Subcutaneous adipose tissue (tissue), 4 donors: Measurements from ENCODE around the gene LRMDA. TPM values are rescaled to one million over a fixed set of nuclear protein-coding genes. Genes with fewer than 3 reads are reported as not detected.

ENCODE experiments used
- CTCF ChIP-seq: fragments of 450-650 bp; IDR thresholded peaks from one replicate; pipeline ENCODE4 v1.5.1; 2016; ENCODE audit warnings: low read depth, mild to moderate bottlenecking, control low read depth, antibody characterized with exemption, moderate library complexity
- total RNA-seq, 4 donors: library from RNA; depleted of rRNA; stranded (reverse); fragments of >200 nt; gene quantifications; one replicate each; pipeline ENCODE4 v1.1.0, GENCODE V29; 2016

The LRMDA gene
- total RNA-seq, 4 donors from 2014 or later: 17.4 to 92.1 (median 22.8) TPM

GRCh38 chr10:75444781-75445386 is 13.5 kb downstream of the LRMDA start:
- no peak for TF ChIP-seq CTCF

DNA sequence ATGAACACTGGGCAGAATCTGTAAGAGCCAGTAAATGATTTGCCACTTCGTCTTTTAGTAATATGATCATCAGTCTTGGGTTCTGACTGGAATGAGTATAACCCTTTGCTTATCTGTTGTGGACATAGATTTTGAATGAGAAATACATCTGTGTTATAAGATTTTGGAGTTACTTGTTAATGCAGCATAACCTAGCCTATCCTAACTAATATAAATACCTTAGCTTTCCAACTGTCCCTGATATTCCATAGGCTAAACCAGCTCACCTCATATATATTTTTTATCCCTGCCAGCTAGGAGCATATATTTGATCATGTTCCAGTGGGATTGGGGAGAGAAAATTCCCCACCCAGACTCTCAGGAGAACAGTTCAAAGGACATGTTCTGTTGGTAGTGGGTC is 15.1 kb downstream of the LRMDA start:
- TF ChIP-seq CTCF: no peak

DNA sequence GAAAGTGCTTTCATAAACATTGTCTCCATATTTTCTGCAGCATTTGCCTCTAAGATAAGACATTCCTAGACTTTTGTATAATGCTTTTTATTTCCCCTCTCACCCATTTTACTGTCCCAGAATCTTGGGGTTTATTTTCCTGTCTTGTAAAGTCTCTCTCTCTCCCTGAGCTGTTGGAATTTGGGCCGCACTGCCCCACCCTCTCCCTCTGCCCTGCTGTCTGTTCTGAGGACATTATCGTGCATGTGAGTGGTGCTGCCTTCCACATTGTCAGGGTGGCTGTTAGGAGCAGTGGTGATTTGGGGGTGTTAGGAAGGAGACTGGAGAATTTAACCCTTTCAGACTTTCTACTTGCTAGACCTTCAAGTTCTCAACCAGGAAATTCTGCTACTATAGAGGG is 16.7 kb downstream of the LRMDA start:
- TF ChIP-seq CTCF: no peak

DNA sequence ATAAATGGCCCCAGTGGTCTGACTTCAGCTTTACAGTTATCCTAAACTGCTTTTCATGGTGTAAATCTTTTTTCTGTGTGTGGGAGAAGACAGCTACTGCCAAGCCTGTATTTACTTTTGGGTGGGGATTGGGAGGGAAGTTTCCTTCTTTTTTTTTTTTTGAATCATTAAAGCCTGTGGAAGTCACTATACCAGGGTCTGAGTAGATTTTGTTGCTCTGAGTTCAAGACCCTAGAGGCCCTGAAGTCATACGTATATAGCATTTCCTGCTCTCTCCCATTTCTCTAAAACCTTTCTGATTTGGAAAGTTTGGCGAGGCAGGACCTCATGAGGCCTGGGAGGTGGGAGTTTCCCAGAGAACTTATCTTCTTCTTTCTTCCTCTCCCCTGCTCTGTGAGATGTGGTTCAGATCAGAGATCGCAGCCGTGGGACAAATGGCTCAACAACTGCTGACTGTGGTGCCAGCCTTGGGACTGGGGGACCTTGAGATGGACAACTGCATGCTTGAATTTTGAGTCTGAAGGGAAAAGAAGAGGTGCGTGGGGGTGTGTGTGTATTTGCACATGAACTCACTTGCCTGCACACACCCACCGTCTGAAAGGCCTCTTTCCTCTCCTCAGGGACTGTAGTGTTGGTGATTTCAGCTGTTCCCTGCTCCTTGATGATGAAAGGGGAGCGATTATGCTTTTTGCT is 18.1 kb downstream of the LRMDA start:
- no peak for TF ChIP-seq CTCF

DNA sequence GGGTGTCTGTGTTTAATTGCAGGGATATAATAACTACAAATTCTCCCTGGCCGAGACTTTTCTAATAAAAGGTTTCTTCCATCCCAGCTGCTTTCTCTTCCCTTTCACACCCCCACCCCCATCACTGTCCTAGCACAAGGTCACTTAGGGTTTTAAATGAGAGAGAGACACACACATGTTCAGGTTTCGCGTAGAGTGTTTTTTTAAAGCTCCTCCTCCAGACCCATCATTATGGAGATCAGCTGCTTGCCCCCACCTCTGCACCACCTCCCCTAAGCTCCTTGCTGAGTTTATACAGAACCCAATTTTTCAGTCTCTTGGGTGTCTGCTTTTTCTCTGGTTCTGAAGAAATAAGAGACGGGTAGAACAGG is 18.6 kb downstream of the LRMDA start:
- no peak for TF ChIP-seq CTCF

DNA sequence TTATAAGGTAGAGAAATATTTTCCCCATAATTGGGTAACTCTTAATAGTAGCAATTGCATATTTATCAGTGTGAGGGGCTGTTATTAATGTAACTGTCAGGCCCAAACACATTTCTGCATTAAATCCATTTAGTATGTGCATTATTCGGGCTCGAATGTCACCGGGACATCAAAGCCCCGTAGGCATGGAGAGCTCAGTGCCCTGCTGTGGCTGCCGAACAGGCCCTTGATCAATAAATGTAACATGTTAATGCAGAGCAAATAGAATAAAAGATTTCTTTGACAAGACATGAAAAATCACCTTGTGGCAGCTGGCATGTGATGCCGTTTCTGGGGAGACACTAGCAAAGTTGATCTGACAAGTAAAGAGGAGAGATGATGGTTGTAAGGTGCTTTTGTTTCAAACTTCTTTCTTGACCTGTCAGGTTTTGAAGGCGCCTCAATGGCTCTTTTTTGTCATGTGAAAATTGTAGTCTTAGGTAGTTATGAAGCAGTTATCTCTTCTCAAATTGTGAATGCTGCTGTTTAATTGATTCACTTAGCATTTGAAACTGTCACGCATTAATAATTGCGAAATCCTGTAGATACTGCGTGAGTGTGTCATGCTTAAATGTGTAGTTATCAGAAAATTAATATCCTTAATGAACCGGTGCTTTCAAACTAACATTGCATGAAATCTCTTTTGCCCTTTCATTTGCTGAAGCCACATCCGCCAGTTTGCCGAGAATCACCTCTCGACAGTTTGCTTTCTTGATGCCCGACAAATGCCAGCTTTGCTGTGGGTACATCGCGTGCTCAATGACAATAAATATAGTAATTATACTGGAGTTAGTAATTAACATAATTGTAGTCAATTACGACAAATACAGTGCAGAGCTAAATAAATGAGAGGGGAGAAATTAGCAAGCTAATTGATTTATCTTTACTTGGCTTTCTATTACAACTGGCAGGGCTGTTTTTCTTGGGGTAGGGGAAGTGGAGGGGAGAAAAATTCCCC is 19.5 kb downstream of the LRMDA start:
- no peak for TF ChIP-seq CTCF

DNA sequence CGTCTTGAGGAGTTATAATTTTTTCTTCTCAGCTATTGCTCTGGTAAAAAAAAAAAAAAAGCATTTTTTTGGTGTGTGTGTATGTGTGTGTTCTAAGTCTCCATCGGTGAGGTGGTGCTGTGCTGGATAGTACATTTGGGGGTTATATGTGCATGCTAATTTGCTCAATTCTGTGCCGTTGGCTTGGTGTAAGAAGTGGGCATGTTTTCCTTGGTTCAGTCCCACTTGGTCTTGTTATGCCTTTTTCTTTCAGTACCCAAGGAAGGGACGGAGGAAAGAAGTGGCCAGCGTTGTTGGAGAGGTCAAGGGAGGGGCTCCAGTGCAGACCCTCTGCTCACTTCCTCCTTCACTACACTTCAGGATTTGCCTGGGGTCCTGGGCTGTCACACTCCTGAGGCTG is 20.4 kb downstream of the LRMDA start:
- TF ChIP-seq CTCF: no peak
